Muscle of leg (tissue), 11 donors: Measurements from ENCODE around the gene GOLGB1. TPM values are rescaled to one million over a fixed set of nuclear protein-coding genes. Genes with fewer than 3 reads are reported as not detected.

Experiments
- DNase-seq: peaks from one replicate; pipeline ENCODE4 v3.0.0; 2013
- H3K27ac ChIP-seq: one replicate; pipeline ENCODE4 v1.5.1; 2013; ENCODE audit warnings: mild to moderate bottlenecking, low read length, control low read depth
- H3K27me3 ChIP-seq: one replicate; pipeline ENCODE4 v1.6.1; 2013; ENCODE audit warnings: low read length; ENCODE audit not compliant: control insufficient read depth, insufficient read depth
- H3K36me3 ChIP-seq: one replicate; pipeline ENCODE4 v1.6.1; 2013; ENCODE audit warnings: low read length; ENCODE audit not compliant: control insufficient read depth, insufficient read depth
- H3K4me1 ChIP-seq: one replicate; pipeline ENCODE4 v1.6.1; 2013; ENCODE audit warnings: low read length; ENCODE audit not compliant: control insufficient read depth, insufficient read depth
- H3K4me3 ChIP-seq: one replicate; pipeline ENCODE4 v1.5.1; 2013; ENCODE audit warnings: low read length, control low read depth
- H3K9me3 ChIP-seq: replicated peaks from 2 replicates; pipeline ENCODE4 v1.6.1; 2013; ENCODE audit warnings: low read depth, low read length; ENCODE audit not compliant: control insufficient read depth
- WGBS: methylation state at CpG from one replicate; pipeline ENCODE4 v1.1.5; 2013; ENCODE audit warnings: missing lambda C conversion rate; ENCODE audit not compliant: insufficient coverage; 5-methylcytosine and 5-hydroxymethylcytosine counted together
- polyA plus RNA-seq, 8 donors: library from polyadenylated mRNA; unstranded; fragments of 120-200 nt; gene quantifications; one replicate each; pipeline versions ENCODE4 v1.2.1 to v1.2.3, GENCODE V29; 2013; ENCODE audit warnings: inconsistent platforms in 1 of 8, low replicate concordance in 1 of 8; ENCODE audit not compliant: insufficient read length in 8 of 8, insufficient read depth in 1 of 8
- total RNA-seq: library from RNA; stranded (reverse); fragments of 120-200 nt; gene quantifications from one replicate; pipeline ENCODE4 v1.2.4, GENCODE V29; 2013

GOLGB1 gene
- total and polyA plus RNA-seq, 9 donors = 38.0 to 50.2 (median 44.6) TPM

GRCh38 chr3:121723485-121723884 is 26.1 kb downstream of the GOLGB1 start:
- DNase-seq = no peak
- no peaks in the 10 kb centered on the region for H3K9me3 ChIP-seq
- no CpG with 5 or more reads among the region's 1 CpG for WGBS
- H3K4me1 ChIP-seq = no peaks in the 10 kb centered on the region
- H3K4me3 ChIP-seq = no peak overlapping the region
- peaks cover 49% of the 10 kb centered on the region for H3K36me3 ChIP-seq
- no peaks in the 10 kb centered on the region for H3K27me3 ChIP-seq
- H3K27ac ChIP-seq = no peak overlapping the region

GRCh38 chr3:121722411-121722810 is 27.1 kb downstream of the GOLGB1 start:
- no peak overlapping the region for H3K4me3 ChIP-seq
- no peaks in the 10 kb centered on the region for H3K27me3 ChIP-seq
- no peak for DNase-seq
- no peaks in the 10 kb centered on the region for H3K9me3 ChIP-seq
- H3K36me3 ChIP-seq = peaks cover 49% of the 10 kb centered on the region
- H3K4me1 ChIP-seq = no peaks in the 10 kb centered on the region
- WGBS = no CpG with 5 or more reads among the region's 1 CpG
- no peak overlapping the region for H3K27ac ChIP-seq

GRCh38 chr3:121720163-121720562 is 29.4 kb downstream of the GOLGB1 start:
- Histone ChIP-seq H3K27ac (no peak overlapping the region), H3K4me1 (no peaks in the 10 kb centered on the region), H3K9me3 (no peaks in the 10 kb centered on the region), H3K4me3 (no peak overlapping the region), H3K36me3 (peaks cover 54% of the 10 kb centered on the region), H3K27me3 (no peaks in the 10 kb centered on the region)
- no peak for DNase-seq

GRCh38 chr3:121719423-121719822 is 30.1 kb downstream of the GOLGB1 start:
- no peaks in the 10 kb centered on the region for H3K4me1 ChIP-seq
- H3K36me3 ChIP-seq = peaks cover 46% of the 10 kb centered on the region
- DNase-seq = no peak
- 93% methylated on average over 2 of the region's 5 CpGs for WGBS
- H3K9me3 ChIP-seq = no peaks in the 10 kb centered on the region
- H3K4me3 ChIP-seq = no peak overlapping the region
- no peaks in the 10 kb centered on the region for H3K27me3 ChIP-seq
- H3K27ac ChIP-seq = no peak overlapping the region

- WGBS = no CpG with 5 or more reads among the region's 6 CpGs
- peaks cover 42% of the 10 kb centered on the region for H3K36me3 ChIP-seq
- H3K4me3 ChIP-seq = no peak overlapping the region
- H3K9me3 ChIP-seq = no peaks in the 10 kb centered on the region
- no peaks in the 10 kb centered on the region for H3K27me3 ChIP-seq
- no peak for DNase-seq
- H3K4me1 ChIP-seq = no peaks in the 10 kb centered on the region
- no peak overlapping the region for H3K27ac ChIP-seq
These were observed 31.2 kb downstream of the GOLGB1 start for GRCh38 chr3:121718205-121718846.

GRCh38 chr3:121710347-121710746 is 39.2 kb downstream of the GOLGB1 start:
- H3K4me3 ChIP-seq = no peak overlapping the region
- DNase-seq = no peak
- H3K9me3 ChIP-seq = no peaks in the 10 kb centered on the region
- WGBS = no CpG with 5 or more reads among the region's 1 CpG
- H3K36me3 ChIP-seq = peaks cover 19% of the 10 kb centered on the region
- H3K27me3 ChIP-seq = no peaks in the 10 kb centered on the region
- H3K27ac ChIP-seq = no peak overlapping the region
- H3K4me1 ChIP-seq = no peaks in the 10 kb centered on the region

- no peaks in the 10 kb centered on the region for H3K4me1 ChIP-seq
- H3K4me3 ChIP-seq = no peak overlapping the region
- no peaks in the 10 kb centered on the region for H3K27me3 ChIP-seq
- peaks cover 3% of the 10 kb centered on the region for H3K9me3 ChIP-seq
- peaks cover 16% of the 10 kb centered on the region for H3K36me3 ChIP-seq
- no peak for DNase-seq
- H3K27ac ChIP-seq = no peak overlapping the region
- WGBS = no CpG with 5 or more reads among the region's 2 CpGs
These were observed 41.8 kb downstream of the GOLGB1 start for GRCh38 chr3:121707531-121708273.

GRCh38 chr3:121705541-121705940 is 44.0 kb downstream of the GOLGB1 start:
- no peak for DNase-seq
- Histone ChIP-seq H3K4me3 (no peak overlapping the region), H3K4me1 (no peaks in the 10 kb centered on the region), H3K27me3 (no peaks in the 10 kb centered on the region), H3K36me3 (peaks cover 16% of the 10 kb centered on the region), H3K27ac (no peak overlapping the region), H3K9me3 (peaks cover 3% of the 10 kb centered on the region)
- WGBS = 100% methylated on average over 4 of the region's 5 CpGs

GRCh38 chr3:121703973-121704372 is 45.6 kb downstream of the GOLGB1 start:
- H3K27me3 ChIP-seq = no peaks in the 10 kb centered on the region
- no peak overlapping the region for H3K27ac ChIP-seq
- no peak for DNase-seq
- WGBS = no CpG with 5 or more reads among the region's 5 CpGs
- peaks cover 13% of the 10 kb centered on the region for H3K36me3 ChIP-seq
- no peak overlapping the region for H3K4me3 ChIP-seq
- peaks cover 3% of the 10 kb centered on the region for H3K9me3 ChIP-seq
- H3K4me1 ChIP-seq = no peaks in the 10 kb centered on the region

- DNase-seq = peak; percentile 54
- Histone ChIP-seq H3K4me1 (no peaks in the 10 kb centered on the region), H3K4me3 (no peak overlapping the region), H3K9me3 (no peaks in the 10 kb centered on the region), H3K27me3 (no peaks in the 10 kb centered on the region), H3K36me3 (peaks cover 23% of the 10 kb centered on the region), H3K27ac (no peak overlapping the region)
These were observed 50.6 kb downstream of the GOLGB1 start for GRCh38 chr3:121698901-121699300.
